NCI-H524 (cell line): ENCODE measurements around the gene FXYD6.
"Not testable (repeated sequence)": the region's sequence is repeated elsewhere in the genome, so short reads cannot be mapped to it uniquely, and the experiment has no call there.

Source experiments
- DNase-seq, 2 experiments: peaks; one replicate each; lab custom pipeline; 2025; lab: John Stamatoyannopoulos, UW

The FXYD6 gene

GRCh38 chr11:117868815-117869561 lies 7.5 kb downstream of the FXYD6 start:
- DNase-seq: no peak

DNA sequence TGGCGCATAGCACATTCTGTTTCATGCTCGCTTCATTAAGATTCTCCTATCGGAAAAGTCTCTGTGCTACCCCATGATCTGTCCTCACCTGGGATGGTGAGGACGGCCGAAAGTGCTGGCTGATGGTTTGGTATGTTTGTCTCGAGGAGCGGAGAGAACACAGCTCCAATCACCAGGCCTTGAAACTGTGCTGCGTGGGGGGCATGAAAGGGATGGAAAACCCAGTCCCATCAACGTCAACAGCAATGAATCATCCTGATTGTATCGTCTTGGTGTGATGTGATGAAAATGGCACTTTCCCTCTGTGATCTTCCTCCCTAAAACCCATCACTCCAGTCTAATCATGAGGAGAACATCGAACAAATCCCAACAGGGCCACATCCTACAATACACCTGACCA lies 8.4 kb downstream of the FXYD6 start:
- DNase-seq: no peak

DNA sequence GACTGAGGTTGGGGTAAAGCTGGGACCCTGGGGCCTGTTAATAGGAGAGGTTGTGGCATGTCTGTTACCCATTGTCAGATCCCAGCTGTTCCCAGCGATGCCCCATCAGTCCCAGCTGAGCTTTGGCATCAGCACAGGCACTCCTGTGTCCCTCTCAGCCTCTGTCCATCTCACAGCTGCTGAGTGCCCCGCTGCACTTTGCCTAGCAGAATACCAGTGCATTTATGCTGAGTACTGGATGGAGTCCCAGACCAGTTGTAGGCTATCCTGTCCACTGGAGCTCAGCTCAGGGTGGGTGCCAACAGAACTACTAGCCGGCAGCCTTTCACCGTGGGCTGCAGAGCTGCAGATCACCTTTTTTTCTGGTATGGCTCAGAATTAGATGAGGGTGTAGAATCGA lies 9.9 kb downstream of the FXYD6 start:
- no peak for DNase-seq

- not testable (repeated sequence) for DNase-seq
Measured at GRCh38 chr11:117865546-117865945, 10.9 kb downstream of the FXYD6 start.

GRCh38 chr11:117863383-117863782 lies 13.1 kb downstream of the FXYD6 start:
- no peak for DNase-seq

GRCh38 chr11:117862753-117863152 lies 13.7 kb downstream of the FXYD6 start:
- no peak for DNase-seq

- no peak for DNase-seq
Measured at GRCh38 chr11:117862019-117862725, 14.3 kb downstream of the FXYD6 start.

- peak; percentile 58 to 79 for DNase-seq
Measured at GRCh38 chr11:117861151-117862018, 15.1 kb downstream of the FXYD6 start.

- DNase-seq: no peak
Measured at GRCh38 chr11:117860139-117860538, 16.3 kb downstream of the FXYD6 start.

DNA sequence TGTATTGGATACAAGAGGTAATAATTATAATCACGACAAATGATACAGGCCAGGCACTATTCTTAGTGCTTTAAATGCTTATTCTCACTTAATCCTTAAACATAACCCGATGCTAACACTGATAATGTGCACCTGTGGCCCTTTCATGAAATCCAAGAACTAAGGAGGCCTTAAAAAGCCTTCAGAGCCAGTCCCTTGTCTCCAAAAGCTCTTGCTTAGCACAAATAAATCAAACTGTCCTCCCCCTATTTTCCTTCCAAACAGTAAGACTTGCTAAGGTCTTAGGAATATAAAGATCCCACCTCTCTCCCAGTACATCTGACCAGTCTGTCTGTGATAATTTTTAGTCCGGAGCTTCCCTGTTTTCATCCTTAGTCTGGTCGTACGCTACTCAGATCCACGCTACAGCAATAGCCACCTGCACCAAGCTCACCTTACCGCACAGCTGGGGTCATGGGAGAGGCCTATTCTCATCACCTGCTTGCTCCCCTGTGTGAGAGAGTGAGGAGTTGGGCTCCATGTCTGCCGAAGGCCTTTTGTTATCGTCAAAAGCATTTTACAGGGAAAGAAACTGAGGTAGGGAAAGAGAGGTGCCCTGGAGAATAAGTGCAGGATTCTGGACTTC lies 16.9 kb downstream of the FXYD6 start:
- DNase-seq: no peak

GRCh38 chr11:117859061-117859460 lies 17.4 kb downstream of the FXYD6 start:
- DNase-seq: no peak

DNA sequence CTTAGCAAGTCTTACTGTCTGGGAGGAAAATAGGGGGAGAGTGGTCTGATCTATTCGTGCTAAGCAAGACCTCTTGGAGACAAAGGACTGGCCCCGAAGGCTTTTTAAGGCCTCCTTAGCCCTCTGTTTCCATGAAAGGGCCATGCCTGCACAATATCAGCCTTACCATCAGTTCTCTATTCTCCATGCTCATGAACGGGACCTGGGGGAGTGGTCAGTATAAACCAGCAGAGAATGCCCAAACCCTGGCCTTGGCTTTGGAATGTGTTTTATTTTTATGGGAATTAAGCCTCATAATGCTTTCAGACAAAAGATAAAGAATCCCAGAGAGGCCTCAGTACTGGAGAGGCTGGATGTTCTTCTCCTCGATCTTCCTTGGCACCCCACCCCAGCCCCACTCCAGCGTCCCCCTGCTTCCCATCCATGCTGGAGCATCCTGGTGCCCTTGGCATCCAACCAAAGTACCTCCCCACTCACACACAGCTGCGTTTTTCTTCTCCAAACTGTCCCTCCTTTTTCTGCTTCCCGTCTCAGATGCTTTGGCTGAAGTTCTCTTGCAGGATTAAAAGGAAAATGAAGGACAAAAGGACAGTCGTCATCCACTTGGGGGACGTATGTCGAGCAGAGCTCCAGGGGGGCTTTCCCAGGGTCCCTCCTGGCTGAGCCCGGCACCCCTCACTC lies 18.6 kb downstream of the FXYD6 start:
- DNase-seq: no peak

DNA sequence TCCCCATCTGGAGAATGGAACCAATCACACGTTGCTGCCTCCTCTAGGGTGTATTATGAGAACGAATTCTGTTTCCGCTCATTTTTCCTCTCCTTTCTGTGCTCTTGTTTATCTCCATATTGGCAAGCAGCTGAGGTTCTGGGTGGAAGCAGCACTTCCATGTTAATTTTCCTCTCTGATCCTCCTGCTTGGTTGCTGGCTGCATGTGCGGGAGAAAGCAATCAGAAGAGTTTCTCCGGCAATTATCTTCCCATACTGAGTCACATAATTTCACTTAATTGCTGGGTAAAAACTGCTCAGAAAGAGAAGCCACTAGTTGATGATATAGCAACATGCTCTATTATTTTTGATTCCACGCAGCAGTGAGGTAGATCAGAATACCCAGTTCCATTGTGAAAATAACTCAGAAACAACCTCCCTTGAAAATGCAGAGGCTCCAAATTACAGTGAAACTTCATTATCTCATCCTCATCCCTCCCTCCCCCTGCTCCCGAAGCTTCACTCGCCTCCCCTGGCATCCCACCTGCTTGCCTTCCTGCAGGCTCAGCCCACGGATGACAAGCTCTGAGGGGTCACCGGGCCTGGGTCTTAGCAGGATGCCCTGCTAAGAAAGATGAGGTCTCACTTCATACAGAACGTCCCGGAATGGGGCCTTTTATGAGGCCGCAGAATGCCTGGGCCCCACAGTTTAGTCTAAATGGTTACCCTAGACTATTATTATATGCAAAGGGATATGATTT lies 20.4 kb downstream of the FXYD6 start:
- DNase-seq: no peak

- DNase-seq: no peak
Measured at GRCh38 chr11:117855186-117855845, 21.1 kb downstream of the FXYD6 start.

DNA sequence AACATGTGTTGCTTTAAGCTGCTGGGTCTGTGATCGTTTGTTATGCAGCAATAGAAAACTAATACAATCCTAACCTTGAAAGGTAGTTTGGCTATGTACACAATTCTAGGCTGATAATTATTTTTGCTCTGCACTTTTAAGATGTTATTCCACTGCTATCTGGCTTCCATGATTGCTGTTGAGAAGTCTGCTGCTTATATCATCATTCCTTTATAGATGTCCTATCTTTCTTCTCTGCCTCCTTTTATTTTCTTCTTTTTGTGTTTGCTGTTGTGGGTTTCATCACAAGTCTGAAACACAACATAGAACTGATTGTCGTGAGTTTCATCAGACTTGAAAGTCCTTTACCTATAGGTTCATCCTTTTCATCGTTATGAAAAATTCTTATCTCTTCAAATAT lies 24.1 kb downstream of the FXYD6 start:
- no peak for DNase-seq

DNA sequence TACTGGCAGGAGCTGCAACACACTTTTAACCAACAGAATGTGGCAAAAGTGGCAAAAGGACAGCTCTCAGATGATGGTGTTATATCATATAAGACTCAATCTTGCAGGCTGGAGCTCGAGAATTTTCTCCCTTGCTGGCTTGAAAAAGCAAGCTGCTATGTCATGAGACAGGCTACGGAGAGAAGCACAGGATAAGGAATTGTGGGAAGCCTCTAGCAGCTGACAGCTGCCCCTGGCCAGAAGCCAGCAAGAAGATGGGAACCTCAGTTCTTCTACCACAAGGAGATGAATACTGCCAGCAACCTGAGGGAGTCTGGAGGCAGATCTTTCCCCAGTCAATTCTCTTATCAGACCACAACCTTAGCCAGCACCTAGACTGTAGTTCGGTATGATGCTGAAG lies 24.6 kb downstream of the FXYD6 start:
- no peak for DNase-seq

GRCh38 chr11:117851106-117851505 lies 25.4 kb downstream of the FXYD6 start:
- peak in 1 of 2 experiments; percentile 7 for DNase-seq

- DNase-seq: no peak
Measured at GRCh38 chr11:117849781-117850414, 26.6 kb downstream of the FXYD6 start.

- DNase-seq: peak; percentile 10 to 41
Measured at GRCh38 chr11:117843666-117844484, 32.6 kb downstream of the FXYD6 start.
